GM23248 (cell line): Measurements from ENCODE around the gene TDRD3.

Source experiments
- EZH2 ChIP-seq: fragments of 200-600 bp; sonication (generic); IDR thresholded peaks from 2 replicates; pipeline ENCODE4 v1.6.1; 2018; ENCODE audit warnings: antibody characterized with exemption, mild to moderate bottlenecking; ENCODE audit not compliant: insufficient read depth, poor library complexity, severe bottlenecking
- EZH2phosphoT487 ChIP-seq: fragments of 200-600 bp; sonication (generic); IDR thresholded peaks from 2 replicates; pipeline ENCODE4 v1.6.1; 2018; ENCODE audit warnings: antibody characterized with exemption, moderate library complexity, mild to moderate bottlenecking, low read depth; ENCODE audit not compliant: insufficient read depth

GRCh38 chr13:60417734-60418133 lies 20.7 kb downstream of the TDRD3 start:
- no peak for TF ChIP-seq EZH2phosphoT487
- TF ChIP-seq EZH2 = no peak
